MCF 10A (cell line): ENCODE measurements around the gene OSBPL9. TPM values are rescaled to one million over a fixed set of nuclear protein-coding genes. Genes with fewer than 3 reads are reported as not detected.

ENCODE experiments used
- BruUV-seq: library from RNA; stranded (reverse); fragments of 400-500 nt; replicated peaks from 2 replicates; lab custom pipeline; 2021; lab: Mats Ljungman, UMichigan
- CTCF ChIA-PET: fragments of 300-600 bp; sonication (Branson Sonifier 250); formaldehyde crosslinking; extraction: SDS; loops from one replicate; lab custom pipeline; 2021; ENCODE audit warnings: antibody characterized with exemption, inconsistent platforms; lab: Yijun Ruan, JAX
- POLR2A ChIA-PET: fragments of 300-600, 350-650 bp; sonication (Branson Sonifier 250); formaldehyde crosslinking; extraction: SDS; loops from one replicate; lab custom pipeline; 2020; ENCODE audit warnings: antibody characterized with exemption, inconsistent platforms; lab: Yijun Ruan, JAX
- DNase-seq: peaks from one replicate; pipeline ENCODE4 v3.0.0-alpha.2; 2018; ENCODE audit not compliant: unreplicated experiment
- H3K27ac Mint-ChIP-seq: one replicate; pipeline ENCODE4 v1.8.0; 2022; ENCODE audit warnings: mild to moderate bottlenecking, low read depth, mixed read lengths; ENCODE audit not compliant: unreplicated experiment
- H3K27me3 Mint-ChIP-seq: one replicate; pipeline ENCODE4 v1.8.0; 2022; ENCODE audit warnings: mixed read lengths; ENCODE audit not compliant: insufficient read depth, unreplicated experiment
- H3K36me3 Mint-ChIP-seq: one replicate; pipeline ENCODE4 v1.8.0; 2022; ENCODE audit warnings: mild to moderate bottlenecking, moderate library complexity, mixed read lengths; ENCODE audit not compliant: insufficient read depth, unreplicated experiment
- H3K4me1 Mint-ChIP-seq: one replicate; pipeline ENCODE4 v1.8.0; 2022; ENCODE audit warnings: mixed read lengths; ENCODE audit not compliant: insufficient read depth, unreplicated experiment
- H3K4me3 Mint-ChIP-seq: one replicate; pipeline ENCODE4 v1.8.0; 2022; ENCODE audit warnings: mild to moderate bottlenecking, moderate library complexity, mixed read lengths; ENCODE audit not compliant: unreplicated experiment
- H3K9me3 Mint-ChIP-seq: one replicate; pipeline ENCODE4 v1.8.0; 2022; ENCODE audit warnings: mixed read lengths; ENCODE audit not compliant: unreplicated experiment
- CTCF ChIP-seq: fragments of 200-600 bp; IDR thresholded peaks from one replicate; pipeline ENCODE4 v1.8.0; 2022; ENCODE audit warnings: antibody characterized with exemption, mild to moderate bottlenecking; ENCODE audit not compliant: unreplicated experiment
- intact Hi-C: fragments of 100-400 bp; cut with micrococcal nuclease; formaldehyde crosslinking; loops from 2 replicates; pipeline ENCODE4 v1.14.1; 2022
- total RNA-seq: library from RNA; stranded (reverse); gene quantifications from 2 replicates; pipeline ENCODE4 v1.2.3, GENCODE V29; 2022

The OSBPL9 gene
- total RNA-seq, 1 experiment from 2014 or later = 51.7 TPM

- DNase-seq = no peak
- no TSS peak for BruUV-seq
- H3K27me3 Mint-ChIP-seq = no peaks in the 10 kb centered on the region
- H3K36me3 Mint-ChIP-seq = peaks cover 15% of the 10 kb centered on the region
- H3K9me3 Mint-ChIP-seq = no peaks in the 10 kb centered on the region
- CTCF ChIA-PET = interaction anchor here (1.0 to 2.5 kb wide), 2 partner anchors 84 to 116 kb away, joined by 3 to 10 read pairs; no protein-coding TSS in a partner anchor
- no peak for TF ChIP-seq CTCF
- POLR2A ChIA-PET = no interaction called here
- no peaks in the 10 kb centered on the region for H3K4me1 Mint-ChIP-seq
- intact Hi-C loops = no loop called here
- no peak overlapping the region for H3K27ac Mint-ChIP-seq
- H3K4me3 Mint-ChIP-seq = no peak overlapping the region
Observed at GRCh38 chr1:51652599-51652998, 35.7 kb downstream of the OSBPL9 start.

- Mint-ChIP-seq H3K27ac (no peak overlapping the region), H3K27me3 (no peaks in the 10 kb centered on the region), H3K9me3 (no peaks in the 10 kb centered on the region), H3K4me1 (no peaks in the 10 kb centered on the region), H3K36me3 (peaks cover 15% of the 10 kb centered on the region), H3K4me3 (no peak overlapping the region)
- ChIA-PET CTCF (interaction anchor here (0.6 to 2.5 kb wide), 3 partner anchors 22 to 116 kb away, joined by 3 to 10 read pairs (median 3); no protein-coding TSS in a partner anchor), POLR2A (no interaction called here)
- no TSS peak for BruUV-seq
- no peak for TF ChIP-seq CTCF
- intact Hi-C loops = no loop called here
- no peak for DNase-seq
Observed at GRCh38 chr1:51653127-51653526, 36.2 kb downstream of the OSBPL9 start.

GRCh38 chr1:51654000-51654399, 37.1 kb downstream of the OSBPL9 start:
- Mint-ChIP-seq H3K9me3 (no peaks in the 10 kb centered on the region), H3K36me3 (peaks cover 15% of the 10 kb centered on the region), H3K27ac (no peak overlapping the region), H3K4me3 (no peak overlapping the region), H3K27me3 (no peaks in the 10 kb centered on the region), H3K4me1 (no peaks in the 10 kb centered on the region)
- POLR2A ChIA-PET = interaction anchor here (0.7 kb wide), 1 partner anchor 234 kb away, joined by 3 read pairs; no protein-coding TSS in a partner anchor
- no peak for TF ChIP-seq CTCF
- intact Hi-C loops = no loop called here
- CTCF ChIA-PET = interaction anchor here (0.6 to 2.5 kb wide), 2 partner anchors 23 to 115 kb away, joined by 3 to 10 read pairs; no protein-coding TSS in a partner anchor
- no peak for DNase-seq
- BruUV-seq = no TSS peak

- CTCF ChIA-PET = interaction anchor here (0.6 to 1.0 kb wide), 7 partner anchors 21 to 112 kb away, joined by 3 read pairs; no protein-coding TSS in a partner anchor
- POLR2A ChIA-PET = interaction anchor here (0.6 to 1.4 kb wide), 3 partner anchors 73 to 484 kb away, joined by 3 to 5 read pairs (median 3); no protein-coding TSS in a partner anchor
- no peak overlapping the region for H3K27ac Mint-ChIP-seq
- no peak overlapping the region for H3K4me3 Mint-ChIP-seq
- H3K36me3 Mint-ChIP-seq = peaks cover 7% of the 10 kb centered on the region
- no peak for TF ChIP-seq CTCF
- intact Hi-C loops = no loop called here
- peaks cover 20% of the 10 kb centered on the region for H3K4me1 Mint-ChIP-seq
- no TSS peak for BruUV-seq
- DNase-seq = no peak
- H3K9me3 Mint-ChIP-seq = no peaks in the 10 kb centered on the region
- H3K27me3 Mint-ChIP-seq = no peaks in the 10 kb centered on the region
Observed at GRCh38 chr1:51656374-51656773, 39.5 kb downstream of the OSBPL9 start.
